GM23338 (cell line): ENCODE measurements around the gene AACS. TPM values are rescaled to one million over a fixed set of nuclear protein-coding genes. Genes with fewer than 3 reads are reported as not detected.

Experiments
- ATAC-seq: fragments of 200-7000 bp; cut with Tn5 transposase; 3 replicates; pipeline ENCODE4 v1.9.1; 2020
- DNase-seq: peaks from one replicate; pipeline ENCODE4 v3.0.0-alpha.2; 2015; ENCODE audit warnings: low spot score
- H2AFZ ChIP-seq: fragments of 200-600 bp; sonication (generic); 2 replicates; pipeline ENCODE4 v1.8.0; 2016; ENCODE audit warnings: antibody characterized with exemption, mild to moderate bottlenecking, moderate library complexity
- H3F3A ChIP-seq: fragments of 200-600 bp; sonication (generic); replicated peaks from 2 replicates; pipeline ENCODE4 v1.8.0; 2017; ENCODE audit warnings: antibody characterized with exemption, mixed run types, low read depth
- H3K27ac ChIP-seq: fragments of 200-600 bp; sonication (generic); 2 replicates; pipeline ENCODE4 v1.6.1; 2016; ENCODE audit warnings: low read depth
- H3K27me3 ChIP-seq: fragments of 200-600 bp; sonication (generic); 2 replicates; pipeline ENCODE4 v1.8.0; 2016; ENCODE audit warnings: mild to moderate bottlenecking, mixed run types, moderate library complexity; ENCODE audit not compliant: insufficient read depth
- H3K36me3 ChIP-seq: fragments of 200-600 bp; sonication (generic); 2 replicates; pipeline ENCODE4 v1.8.0; 2016; ENCODE audit warnings: mild to moderate bottlenecking; ENCODE audit not compliant: insufficient read depth
- H3K4me1 ChIP-seq: fragments of 200-600 bp; sonication (generic); 2 replicates; pipeline ENCODE4 v1.8.0; 2016; ENCODE audit warnings: mild to moderate bottlenecking, moderate library complexity; ENCODE audit not compliant: insufficient read depth
- H3K4me2 ChIP-seq: fragments of 200-600 bp; sonication (generic); 2 replicates; pipeline ENCODE4 v1.7.1; 2017; ENCODE audit warnings: mixed run types
- H3K4me3 ChIP-seq: fragments of 200-600 bp; sonication (generic); 2 replicates; pipeline ENCODE4 v1.6.1; 2016; ENCODE audit warnings: mixed run types
- H3K79me2 ChIP-seq: fragments of 200-600 bp; sonication (generic); replicated peaks from 2 replicates; pipeline ENCODE4 v1.8.0; 2017; ENCODE audit warnings: mild to moderate bottlenecking; ENCODE audit not compliant: insufficient read depth
- H3K9me2 ChIP-seq: fragments of 200-600 bp; sonication (generic); 2 replicates; pipeline ENCODE4 v1.8.0; 2017; ENCODE audit not compliant: insufficient read depth
- H4K20me1 ChIP-seq: fragments of 200-600 bp; sonication (generic); replicated peaks from 2 replicates; pipeline ENCODE4 v1.8.0; 2017; ENCODE audit warnings: mild to moderate bottlenecking; ENCODE audit not compliant: insufficient read depth
- H3K27ac Mint-ChIP-seq: 2 replicates; pipeline ENCODE4 v1.8.0; 2020; ENCODE audit warnings: inconsistent platforms, mild to moderate bottlenecking, moderate library complexity, mixed read lengths
- H3K27me3 Mint-ChIP-seq: 3 replicates; pipeline ENCODE4 v1.8.0; 2022; ENCODE audit warnings: low read depth, mild to moderate bottlenecking, moderate library complexity, mixed read lengths, inconsistent platforms; ENCODE audit not compliant: insufficient read depth, poor library complexity
- H3K36me3 Mint-ChIP-seq: 3 replicates; pipeline ENCODE4 v1.8.0; 2021; ENCODE audit warnings: low read depth, mild to moderate bottlenecking, inconsistent platforms, moderate library complexity, mixed read lengths
- H3K4me1 Mint-ChIP-seq: 3 replicates; pipeline ENCODE4 v1.8.0; 2020; ENCODE audit warnings: mild to moderate bottlenecking, inconsistent platforms, mixed read lengths
- H3K4me3 Mint-ChIP-seq: 3 replicates; pipeline ENCODE4 v1.8.0; 2021; ENCODE audit warnings: moderate library complexity, mild to moderate bottlenecking, inconsistent platforms, mixed read lengths
- H3K9me3 Mint-ChIP-seq: 3 replicates; pipeline ENCODE4 v1.8.0; 2020; ENCODE audit warnings: moderate library complexity, mild to moderate bottlenecking, inconsistent platforms, mixed read lengths
- CREB1 ChIP-seq: fragments of 250-450 bp; sonication (Bioruptor Pico); IDR thresholded peaks from 2 replicates; pipeline ENCODE4 v1.5.0; 2020; ENCODE audit warnings: low read depth, mild to moderate bottlenecking, moderate library complexity
- ETS1 ChIP-seq: IDR thresholded peaks from 2 replicates; pipeline ENCODE4 v1.6.1; 2016; ENCODE audit warnings: antibody characterized with exemption
- EZH2 ChIP-seq: fragments of 200-600 bp; sonication (generic); IDR thresholded peaks from one replicate; pipeline ENCODE4 v1.8.0; 2017; ENCODE audit warnings: antibody characterized with exemption, mild to moderate bottlenecking, low read depth; ENCODE audit not compliant: unreplicated experiment
- EZH2phosphoT487 ChIP-seq: fragments of 200-600 bp; sonication (generic); IDR thresholded peaks from one replicate; pipeline ENCODE4 v1.8.1; 2018; ENCODE audit warnings: antibody characterized with exemption; ENCODE audit not compliant: unreplicated experiment
- JUNB ChIP-seq: IDR thresholded peaks from one replicate; pipeline ENCODE4 v1.6.1; 2016; ENCODE audit warnings: antibody characterized with exemption; ENCODE audit not compliant: unreplicated experiment
- POLR2AphosphoS5 ChIP-seq: IDR thresholded peaks from 2 replicates; pipeline ENCODE4 v1.6.1; 2016; ENCODE audit warnings: antibody characterized with exemption, low read depth
- REST ChIP-seq: IDR thresholded peaks from one replicate; pipeline ENCODE4 v1.6.1; 2018; ENCODE audit warnings: antibody characterized with exemption; ENCODE audit not compliant: unreplicated experiment
- STAT1 ChIP-seq: IDR thresholded peaks from one replicate; pipeline ENCODE4 v1.6.1; 2016; ENCODE audit warnings: antibody characterized with exemption; ENCODE audit not compliant: unreplicated experiment
- ZNF114 ChIP-seq: fragments of 250-450 bp; sonication (Bioruptor Pico); IDR thresholded peaks from 2 replicates; pipeline ENCODE4 v1.5.0; 2020; ENCODE audit warnings: mild to moderate bottlenecking, moderate library complexity
- ZNF331 ChIP-seq: fragments of 250-450 bp; sonication (Bioruptor Pico); IDR thresholded peaks from 2 replicates; pipeline ENCODE4 v1.5.0; 2020; ENCODE audit warnings: low read depth, mild to moderate bottlenecking, moderate library complexity
- ZNF462 ChIP-seq: fragments of 250-450 bp; sonication (Bioruptor Pico); IDR thresholded peaks from 2 replicates; pipeline ENCODE4 v1.5.0; 2020; ENCODE audit warnings: mild to moderate bottlenecking, moderate library complexity
- polyA plus RNA-seq: library from polyadenylated mRNA; unstranded; fragments of >200 nt; fragmentation: Nextera tagmentation; extraction: Ambion mirVana; gene quantifications from 2 replicates; pipeline ENCODE4 v1.2.1, GENCODE V29; 2016
- total RNA-seq: library from RNA; depleted of rRNA; stranded (reverse); fragments of >200 nt; shearing (Covaris generic); gene quantifications from 2 replicates; pipeline ENCODE4 v1.2.3, GENCODE V29; 2014
- TF ChIP-seq, protein P1 (sequence below), 2 experiments: fragments of 200-600 bp in 1 of 2; sonication (generic) in 1 of 2; conservative IDR thresholded peaks; 2 replicates each; pipeline versions ENCODE4 v1.5.1 to v1.6.1; 2016 to 2017; ENCODE audit warnings: antibody characterized with exemption in 2 of 2, low read depth in 2 of 2, mild to moderate bottlenecking in 2 of 2, moderate library complexity in 1 of 2

The AACS gene
- total and polyA plus RNA-seq, 2 experiments from 2014 or later: 31.1 to 64.4 TPM

DNA sequence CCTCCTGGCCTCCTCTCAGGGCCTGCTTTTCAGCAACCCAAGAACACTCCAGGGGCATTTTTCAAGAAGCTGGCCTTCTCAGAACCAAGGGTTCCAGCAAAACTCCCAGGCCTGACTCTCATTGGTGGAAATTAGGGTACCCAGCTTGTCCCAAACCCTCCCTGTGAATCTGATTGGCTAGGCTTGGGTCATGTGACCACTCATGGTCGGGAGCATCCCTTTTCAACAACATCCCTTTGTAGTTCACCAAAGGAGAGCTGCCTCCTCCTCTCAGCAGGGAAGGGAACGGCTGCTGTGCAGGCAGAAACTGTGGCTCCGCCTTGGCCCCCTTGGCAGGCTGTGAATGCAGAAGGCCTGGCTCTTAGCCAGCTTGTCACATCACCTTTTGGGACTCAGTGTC lies 94.5 kb downstream of the AACS start (continued):
- TF ChIP-seq, protein P1, sequence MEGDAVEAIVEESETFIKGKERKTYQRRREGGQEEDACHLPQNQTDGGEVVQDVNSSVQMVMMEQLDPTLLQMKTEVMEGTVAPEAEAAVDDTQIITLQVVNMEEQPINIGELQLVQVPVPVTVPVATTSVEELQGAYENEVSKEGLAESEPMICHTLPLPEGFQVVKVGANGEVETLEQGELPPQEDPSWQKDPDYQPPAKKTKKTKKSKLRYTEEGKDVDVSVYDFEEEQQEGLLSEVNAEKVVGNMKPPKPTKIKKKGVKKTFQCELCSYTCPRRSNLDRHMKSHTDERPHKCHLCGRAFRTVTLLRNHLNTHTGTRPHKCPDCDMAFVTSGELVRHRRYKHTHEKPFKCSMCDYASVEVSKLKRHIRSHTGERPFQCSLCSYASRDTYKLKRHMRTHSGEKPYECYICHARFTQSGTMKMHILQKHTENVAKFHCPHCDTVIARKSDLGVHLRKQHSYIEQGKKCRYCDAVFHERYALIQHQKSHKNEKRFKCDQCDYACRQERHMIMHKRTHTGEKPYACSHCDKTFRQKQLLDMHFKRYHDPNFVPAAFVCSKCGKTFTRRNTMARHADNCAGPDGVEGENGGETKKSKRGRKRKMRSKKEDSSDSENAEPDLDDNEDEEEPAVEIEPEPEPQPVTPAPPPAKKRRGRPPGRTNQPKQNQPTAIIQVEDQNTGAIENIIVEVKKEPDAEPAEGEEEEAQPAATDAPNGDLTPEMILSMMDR (conservative IDR thresholded peaks at IDR 0.05; ENCODE audit: low read depth in 2 of 2): no peak
- TF ChIP-seq EZH2 (no peak), ZNF331 (CRISPR knock-in tag) (no peak), JUNB (no peak), POLR2AphosphoS5 (no peak), ZNF114 (CRISPR knock-in tag) (no peak)

DNA sequence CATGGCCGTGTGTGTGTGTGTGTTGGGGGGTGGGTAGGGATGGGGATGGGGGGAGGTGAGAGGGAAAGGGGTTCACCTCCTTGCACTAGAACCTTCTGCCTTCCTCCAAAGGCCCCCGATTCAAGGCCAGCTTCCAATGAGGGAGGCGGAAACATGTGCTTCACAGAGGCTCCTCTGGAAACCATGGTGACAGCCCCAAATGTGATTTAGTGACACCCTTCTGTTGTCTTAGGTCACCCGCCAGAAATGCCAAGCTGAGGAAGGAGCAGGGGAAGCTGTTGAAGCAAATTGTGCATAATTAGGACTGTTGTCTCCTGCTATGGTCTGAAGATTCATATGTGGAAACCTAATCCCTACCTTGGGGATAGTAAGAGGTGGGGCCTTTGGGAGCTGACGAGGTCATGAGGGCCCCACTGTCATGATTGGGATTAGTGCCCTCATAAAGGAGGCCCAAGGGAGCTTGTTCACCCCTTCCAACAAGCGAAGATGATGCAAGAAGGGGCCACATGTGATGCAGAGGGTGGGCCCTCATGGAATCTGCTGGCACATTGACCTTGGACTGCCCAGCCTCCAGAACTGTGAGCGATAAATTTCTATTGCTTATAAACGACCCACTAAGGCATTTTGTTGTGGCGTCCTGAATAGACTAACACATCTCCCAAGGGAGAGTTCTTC lies 95.2 kb downstream of the AACS start:
- H3K79me2 ChIP-seq: no peaks in the 10 kb centered on the region
- no peaks in the 10 kb centered on the region for H3F3A ChIP-seq
- Mint-ChIP-seq H3K27ac (no peak overlapping the region), H3K4me1 (no peaks in the 10 kb centered on the region), H3K27me3 (peaks cover 2% of the 10 kb centered on the region), H3K4me3 (no peak overlapping the region), H3K9me3 (peaks cover 6% of the 10 kb centered on the region; the same call in 2 of the 3 replicates), H3K36me3 (no peaks in the 10 kb centered on the region; the same call in 2 of the 3 replicates)
- no peak for ATAC-seq
- H3K4me3 ChIP-seq: no peak overlapping the region
- H3K4me1 ChIP-seq: no peaks in the 10 kb centered on the region
- H3K36me3 ChIP-seq: no peaks in the 10 kb centered on the region
- DNase-seq: no peak
- H3K4me2 ChIP-seq: no peak overlapping the region
- no peak overlapping the region for H3K27ac ChIP-seq
- no peaks in the 10 kb centered on the region; the same call in 1 of the 2 replicates for H3K9me2 ChIP-seq
- no peaks in the 10 kb centered on the region for H4K20me1 ChIP-seq
- H2AFZ ChIP-seq: peak overlapping the region; percentile 59; the same call in 1 of the 2 replicates
- H3K27me3 ChIP-seq: no peaks in the 10 kb centered on the region
- TF ChIP-seq CREB1 (CRISPR knock-in tag): no peak
- no peak for TF ChIP-seq POLR2AphosphoS5
- no peak for TF ChIP-seq ZNF114 (CRISPR knock-in tag)
- no peak for TF ChIP-seq EZH2phosphoT487
- TF ChIP-seq ZNF462 (CRISPR knock-in tag): no peak
- TF ChIP-seq EZH2: no peak
- no peak for TF ChIP-seq ETS1
- no peak for TF ChIP-seq ZNF331 (CRISPR knock-in tag)
- TF ChIP-seq REST: no peak
- no peak for TF ChIP-seq STAT1
